ENCODE results near the gene SSRP1. TPM values are rescaled to one million over a fixed set of nuclear protein-coding genes. Genes with fewer than 3 reads are reported as not detected.

SSRP1 gene
- total and polyA plus RNA-seq, 2 of the 4 experiments (the other 2 are of a cell fraction): 106 to 146 TPM

- Histone ChIP-seq H3K79me1 (ENCODE audit: low read depth in 1 of 2, low read length in 2 of 2) (peaks cover 21 to 48% of the 10 kb centered on the region in 2 experiments), H2BK120ac (ENCODE audit: low read depth, low read length) (no peak overlapping the region), H3K4ac (ENCODE audit: low read depth, low read length) (no peak overlapping the region), H3K23ac (ENCODE audit: low read depth, low read length) (no peak overlapping the region), H2AK5ac (ENCODE audit: low read depth, low read length) (no peak overlapping the region), H2AFZ (replicated peaks; ENCODE audit: low read length, poor library complexity) (no peak overlapping the region), H3K9ac (ENCODE audit: low read depth, low read length) (no peak overlapping the region), H3K9me1 (ENCODE audit: insufficient read depth, low read length) (peaks cover 18% of the 10 kb centered on the region), H2BK15ac (ENCODE audit: low read depth, low read length) (no peak overlapping the region), H3K56ac (ENCODE audit: extremely low read depth, insufficient read depth, low read length) (no peak overlapping the region), H3K9me3 (ENCODE audit: control insufficient read depth, insufficient read depth, low read length) (peaks cover 12% of the 10 kb centered on the region), H3K4me3 (ENCODE audit: insufficient read depth, low read depth, low read length) (no peak overlapping the region), H2BK5ac (ENCODE audit: low read depth, low read length, poor library complexity, severe bottlenecking) (no peak overlapping the region), H3K4me1 (ENCODE audit: control insufficient read depth, insufficient read depth, low read length) (peaks cover 12% of the 10 kb centered on the region), H2BK20ac (ENCODE audit: low read depth, low read length) (no peak overlapping the region), H3K27ac (ENCODE audit: insufficient read depth, low read length) (no peak overlapping the region), H4K20me1 (ENCODE audit: insufficient read depth, low read length) (peaks cover 40% of the 10 kb centered on the region), H3K36me3 (ENCODE audit: control insufficient read depth, insufficient read depth, low read length) (peaks cover 74% of the 10 kb centered on the region), H3K18ac (ENCODE audit: low read depth, low read length) (no peak overlapping the region), H4K5ac (ENCODE audit: low read depth, low read length) (no peak overlapping the region), H4K91ac (ENCODE audit: insufficient read depth, low read depth, low read length) (no peak overlapping the region), H3K4me2 (ENCODE audit: low read depth, low read length) (no peak overlapping the region), H2AK9ac (replicated peaks; ENCODE audit: low read depth, low read length, poor library complexity) (no peak overlapping the region), H3K14ac (replicated peaks; ENCODE audit: low read depth, low read length) (no peak overlapping the region), H4K8ac (ENCODE audit: low read depth in 2 of 2, low read length in 2 of 2) (no peak overlapping the region), H3K27me3 (ENCODE audit: control insufficient read depth, insufficient read depth, low read length) (no peaks in the 10 kb centered on the region)
- ATAC-seq (ENCODE audit: low read depth) (no peak), DNase-seq (no peak)
- WGBS, 2 experiments (ENCODE audit: extremely low coverage in 2 of 2, insufficient read length in 1 of 2): 95% methylated on average over 12 of the region's 27 CpGs; no CpG with 5 or more reads in 1 of the 2 experiments
- dilution Hi-C loops (cut with HindIII; ENCODE audit: low sequenced_read_pairs, unreplicated experiment): no loop called here
- CTCF ChIA-PET: no interaction called here
- TF ChIP-seq POLR2A (IDR thresholded peaks at IDR 0.05; ENCODE audit: low read depth, low read length) (no peak), MAFK (IDR thresholded peaks at IDR 0.05; ENCODE audit: low read depth, low read length) (no peak), MXI1 (IDR thresholded peaks at IDR 0.05; ENCODE audit: borderline replicate concordance, low read depth, low read length) (no peak), CHD1 (IDR thresholded peaks at IDR 0.05; ENCODE audit: low read depth, low read length) (no peak), SMC3 (IDR thresholded peaks at IDR 0.05; ENCODE audit: low read depth, low read length) (no peak), RAD21 (IDR thresholded peaks at IDR 0.05; ENCODE audit: low read length) (no peak), CEBPB (IDR thresholded peaks at IDR 0.05; ENCODE audit: low read depth, low read length) (no peak), MAZ (IDR thresholded peaks at IDR 0.05; ENCODE audit: borderline replicate concordance, low read depth, low read length) (no peak), RCOR1 (IDR thresholded peaks at IDR 0.05; ENCODE audit: insufficient replicate concordance, low read length) (no peak), USF2 (IDR thresholded peaks at IDR 0.05; ENCODE audit: low read depth, low read length) (no peak), NFE2L2 (IDR thresholded peaks at IDR 0.05; ENCODE audit: low read depth, low read length) (no peak), RFX5 (IDR thresholded peaks at IDR 0.05; ENCODE audit: low read depth, low read length) (no peak), CTCF (conservative IDR thresholded peaks at IDR 0.05; ENCODE audit: low read depth, low read length) (no peak), FOS (IDR thresholded peaks at IDR 0.05; ENCODE audit: low read depth, low read length) (no peak)
- in situ Hi-C loops (cut with MboI; ENCODE audit: low sequenced_read_pairs): no loop called here
- intact Hi-C loops (cut with micrococcal nuclease): no loop called here
- no TSS peak for BruUV-seq (replicated peaks)
- POLR2A ChIA-PET (ENCODE audit: unreplicated experiment): no interaction called here
Observed at GRCh38 chr11:57301711-57302423, 33.8 kb downstream of the SSRP1 start.
